ENCODE measurements around the gene SSU72. TPM values are rescaled to one million over a fixed set of nuclear protein-coding genes. Genes with fewer than 3 reads are reported as not detected.

SSU72 gene
- total and polyA plus RNA-seq, 8 donors: 45.7 to 215 (median 92.1) TPM

DNA sequence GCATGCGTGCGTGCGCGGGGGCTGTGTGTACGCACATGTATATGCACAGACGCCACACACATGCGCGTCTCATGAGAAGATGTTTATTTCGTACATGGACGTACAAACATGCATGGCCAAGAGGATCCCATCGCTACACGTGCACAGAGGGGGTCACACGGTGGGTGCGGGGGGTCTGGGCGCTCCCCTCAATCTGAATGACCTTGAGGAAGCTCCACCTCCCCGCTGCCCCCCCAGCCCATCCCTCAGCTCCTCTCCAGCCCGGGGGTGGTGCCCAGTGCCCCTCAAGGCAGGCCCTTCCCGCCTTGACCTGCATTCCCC is 35.7 kb downstream of the SSU72 start:
- no peak for DNase-seq
- Histone ChIP-seq H3K36me3 (peaks cover 15 to 50% (median 38%) of the 10 kb centered on the region in 4 donors), H3K4me3 (peak overlapping the region; percentile 58 to 65 (median 61)), H3K4me1 (peaks cover 8 to 49% (median 37%) of the 10 kb centered on the region in 4 donors), H3K27me3 (peaks cover 0 to 21% (median 5%) of the 10 kb centered on the region in 3 donors), H3K9me3 (no peaks in the 10 kb centered on the region), H3K27ac (peak overlapping the region in 2 of 5 donors; percentile 71 to 84)
- intact Hi-C loops (cut with DNase I; ENCODE audit: low total_unique reads): no loop called here
- 81 to 89% (median 87%) methylated on average over 9 to 18 of the region's 18 CpGs for WGBS, 5 donors
- TF ChIP-seq POLR2AphosphoS5 (IDR thresholded peaks at IDR 0.05) (no peak), POLR2A (IDR thresholded peaks at IDR 0.05) (no peak), EP300 (IDR thresholded peaks at IDR 0.05) (no peak)
- TF ChIP-seq, protein P1, sequence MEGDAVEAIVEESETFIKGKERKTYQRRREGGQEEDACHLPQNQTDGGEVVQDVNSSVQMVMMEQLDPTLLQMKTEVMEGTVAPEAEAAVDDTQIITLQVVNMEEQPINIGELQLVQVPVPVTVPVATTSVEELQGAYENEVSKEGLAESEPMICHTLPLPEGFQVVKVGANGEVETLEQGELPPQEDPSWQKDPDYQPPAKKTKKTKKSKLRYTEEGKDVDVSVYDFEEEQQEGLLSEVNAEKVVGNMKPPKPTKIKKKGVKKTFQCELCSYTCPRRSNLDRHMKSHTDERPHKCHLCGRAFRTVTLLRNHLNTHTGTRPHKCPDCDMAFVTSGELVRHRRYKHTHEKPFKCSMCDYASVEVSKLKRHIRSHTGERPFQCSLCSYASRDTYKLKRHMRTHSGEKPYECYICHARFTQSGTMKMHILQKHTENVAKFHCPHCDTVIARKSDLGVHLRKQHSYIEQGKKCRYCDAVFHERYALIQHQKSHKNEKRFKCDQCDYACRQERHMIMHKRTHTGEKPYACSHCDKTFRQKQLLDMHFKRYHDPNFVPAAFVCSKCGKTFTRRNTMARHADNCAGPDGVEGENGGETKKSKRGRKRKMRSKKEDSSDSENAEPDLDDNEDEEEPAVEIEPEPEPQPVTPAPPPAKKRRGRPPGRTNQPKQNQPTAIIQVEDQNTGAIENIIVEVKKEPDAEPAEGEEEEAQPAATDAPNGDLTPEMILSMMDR (IDR thresholded peaks at IDR 0.05): no peak

DNA sequence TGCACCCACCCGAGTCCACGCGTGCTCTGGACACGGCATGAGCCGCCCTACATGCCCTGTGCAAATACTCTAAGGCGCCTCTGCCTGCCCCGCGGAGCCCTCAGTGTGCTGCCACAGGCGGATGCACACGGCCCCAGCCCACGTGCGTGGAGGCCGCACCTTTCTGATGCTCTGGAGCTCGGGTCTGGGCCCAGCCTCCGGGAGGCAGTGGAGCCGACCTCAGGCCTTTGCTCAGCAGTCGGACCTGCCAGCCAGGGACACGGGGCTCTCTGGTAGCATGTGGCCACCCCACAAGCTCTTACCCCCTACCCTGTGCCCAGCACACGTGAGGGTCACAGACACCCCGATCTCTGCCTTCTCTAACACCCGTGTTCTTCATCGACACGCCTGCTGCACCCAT is 36.3 kb downstream of the SSU72 start:
- no peak for TF ChIP-seq POLR2AphosphoS5 (IDR thresholded peaks at IDR 0.05)
- no peak for TF ChIP-seq EP300 (IDR thresholded peaks at IDR 0.05)
- no peak for TF ChIP-seq POLR2A (IDR thresholded peaks at IDR 0.05)
- TF ChIP-seq, protein P1 (IDR thresholded peaks at IDR 0.05): no peak
- H3K27me3 ChIP-seq: peaks cover 0 to 21% (median 5%) of the 10 kb centered on the region in 3 donors
- intact Hi-C loops (cut with DNase I; ENCODE audit: low total_unique reads): no loop called here
- no peak for DNase-seq
- no peak overlapping the region for H3K4me3 ChIP-seq
- peaks cover 15 to 46% (median 35%) of the 10 kb centered on the region in 4 donors for H3K36me3 ChIP-seq
- 84 to 98% (median 92%) methylated on average over 10 to 23 of the region's 23 CpGs for WGBS, 5 donors
- peaks cover 8 to 43% (median 31%) of the 10 kb centered on the region in 4 donors for H3K4me1 ChIP-seq
- no peaks in the 10 kb centered on the region for H3K9me3 ChIP-seq
- H3K27ac ChIP-seq: no peak overlapping the region

DNA sequence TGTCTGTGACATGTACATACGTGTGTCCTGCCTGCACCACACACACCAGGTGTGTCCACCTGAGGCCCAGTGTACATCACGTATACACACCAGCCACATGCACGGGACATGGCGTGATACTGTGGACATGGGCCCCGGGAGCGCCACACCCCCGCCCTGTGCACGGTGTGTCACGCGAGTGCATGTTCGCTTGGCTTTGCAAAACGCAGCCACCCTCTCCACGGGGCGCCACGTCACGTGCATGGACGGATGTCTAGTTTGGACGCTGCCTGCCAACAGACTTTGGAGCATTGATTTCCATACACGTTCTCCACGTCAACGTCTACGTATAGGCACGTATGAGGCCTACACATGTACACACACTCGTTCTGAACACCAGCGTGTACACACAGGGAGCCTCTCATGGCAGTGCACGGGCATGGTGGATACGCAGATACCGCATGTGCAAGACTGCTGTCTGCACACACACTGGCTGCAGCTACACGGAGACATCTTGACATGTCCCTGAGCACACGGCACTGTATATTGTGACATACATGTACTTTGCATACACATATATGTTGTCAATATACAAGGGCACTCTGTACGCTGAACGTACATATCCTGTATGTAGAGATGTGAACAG is 36.9 kb downstream of the SSU72 start:
- 92 to 95% (median 94%) methylated on average over 31 to 32 of the region's 32 CpGs for WGBS, 5 donors
- Histone ChIP-seq H3K27me3 (peaks cover 0 to 21% (median 5%) of the 10 kb centered on the region in 3 donors), H3K4me3 (no peak overlapping the region), H3K36me3 (peaks cover 15 to 41% (median 30%) of the 10 kb centered on the region in 4 donors), H3K27ac (no peak overlapping the region), H3K9me3 (no peaks in the 10 kb centered on the region), H3K4me1 (peaks cover 8 to 40% (median 27%) of the 10 kb centered on the region in 4 donors)
- intact Hi-C loops (cut with DNase I; ENCODE audit: low total_unique reads): no loop called here
- no peak for DNase-seq
- no peak for TF ChIP-seq POLR2A (IDR thresholded peaks at IDR 0.05)
- no peak for TF ChIP-seq POLR2AphosphoS5 (IDR thresholded peaks at IDR 0.05)
- TF ChIP-seq, protein P1 (IDR thresholded peaks at IDR 0.05): no peak
- no peak for TF ChIP-seq EP300 (IDR thresholded peaks at IDR 0.05)

DNA sequence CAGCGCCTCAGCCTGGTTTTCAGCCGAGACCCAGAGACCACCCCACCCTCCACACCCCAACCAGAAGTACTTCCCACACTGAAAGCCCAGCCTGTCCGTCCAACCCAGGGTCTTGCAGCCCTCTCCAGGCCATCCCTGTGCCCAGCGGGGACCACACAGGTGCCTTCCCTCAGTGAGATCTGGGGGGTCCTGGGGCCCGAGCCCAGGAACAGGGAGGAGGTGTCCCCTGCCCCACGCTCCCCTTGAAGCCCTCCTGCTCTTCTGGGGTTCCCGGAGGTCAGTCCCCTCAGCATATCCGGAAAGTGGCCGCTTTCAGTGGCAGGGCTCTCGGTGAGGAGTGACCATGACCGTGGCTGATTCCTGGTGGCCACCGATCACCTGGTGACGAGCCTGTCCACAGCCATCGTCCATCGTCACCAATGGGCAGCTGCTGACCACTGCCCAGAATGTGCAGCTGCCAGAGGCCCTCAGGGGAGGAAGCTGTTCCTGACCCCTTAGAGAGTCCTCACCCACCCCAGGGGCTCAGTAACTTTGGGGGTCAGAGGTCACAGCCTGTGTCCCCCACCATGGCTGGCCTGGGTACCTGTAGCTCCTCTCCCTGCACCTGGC is 37.6 kb downstream of the SSU72 start:
- Histone ChIP-seq H3K27me3 (peaks cover 0 to 21% (median 5%) of the 10 kb centered on the region in 3 donors), H3K27ac (no peak overlapping the region), H3K4me3 (no peak overlapping the region), H3K36me3 (peaks cover 9 to 41% (median 26%) of the 10 kb centered on the region in 4 donors), H3K9me3 (peaks cover 0 to under 1% (median 0%) of the 10 kb centered on the region in 4 donors), H3K4me1 (peaks cover 8 to 40% (median 27%) of the 10 kb centered on the region in 4 donors)
- no peak for TF ChIP-seq EP300 (IDR thresholded peaks at IDR 0.05)
- no peak for DNase-seq
- WGBS, 5 donors: 84 to 92% (median 90%) methylated on average over 6 to 15 of the region's 15 CpGs
- intact Hi-C loops (cut with DNase I; ENCODE audit: low total_unique reads): no loop called here

All from stomach (tissue), 9 donors.